Measurements from ENCODE around the gene TACC3.

TACC3 gene

DNA sequence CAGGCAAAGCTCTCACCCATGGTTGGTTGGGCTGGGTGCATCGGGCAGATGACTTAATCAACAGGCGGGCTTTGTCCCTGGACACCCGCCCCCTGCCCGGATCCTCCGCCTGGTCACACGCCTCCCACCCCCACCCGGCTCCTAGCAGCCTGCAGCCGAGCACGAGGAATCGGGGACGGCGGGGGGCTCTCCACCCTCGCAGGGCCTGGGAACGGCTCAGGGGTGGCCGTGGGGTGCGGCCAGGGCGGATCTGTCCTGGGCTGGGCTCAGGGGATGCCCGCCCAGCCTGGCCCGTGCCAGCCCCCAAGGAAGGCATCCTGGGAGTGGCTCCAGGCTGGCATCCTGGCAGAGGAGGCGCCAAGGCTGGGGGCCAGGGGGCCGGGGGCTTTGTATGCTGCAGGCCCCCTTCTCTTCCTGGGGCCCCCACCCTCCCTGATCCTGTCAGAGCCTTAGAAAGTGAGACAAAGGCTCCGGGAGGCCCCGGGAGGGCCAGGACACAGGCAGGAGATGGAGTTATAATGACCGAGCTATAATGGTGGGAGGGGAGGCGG lies 39.3 kb downstream of the TACC3 start:
- DNase-seq (ENCODE audit: low read depth): no peak

DNA sequence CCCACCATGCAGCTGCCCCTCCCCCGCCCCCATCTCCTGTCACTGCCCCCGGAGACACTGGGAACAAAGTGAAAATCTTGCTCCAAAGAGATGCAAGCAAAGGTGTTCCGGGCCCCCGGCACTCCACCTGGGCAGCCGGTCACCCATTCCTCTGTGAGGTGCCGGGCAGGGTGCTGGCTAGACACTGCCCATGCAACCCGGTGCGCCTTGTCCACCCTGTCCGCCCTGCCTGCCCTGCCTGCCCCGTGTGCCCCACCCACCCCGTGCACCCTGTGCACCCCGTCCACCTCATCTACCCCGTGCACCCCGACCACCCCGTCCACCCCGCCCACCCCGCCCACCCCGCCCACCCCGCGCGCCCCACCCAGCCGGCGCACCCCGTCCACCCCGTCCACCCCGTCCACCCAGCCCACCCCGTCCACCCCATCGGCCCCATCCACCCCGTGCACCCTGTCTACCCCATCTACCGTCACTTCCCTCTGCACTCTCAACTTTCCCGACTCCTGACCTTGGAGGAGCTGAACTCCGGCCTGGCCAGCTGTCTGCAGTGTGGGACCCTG lies 39.9 kb downstream of the TACC3 start:
- no peak for DNase-seq (ENCODE audit: low read depth)

DNA sequence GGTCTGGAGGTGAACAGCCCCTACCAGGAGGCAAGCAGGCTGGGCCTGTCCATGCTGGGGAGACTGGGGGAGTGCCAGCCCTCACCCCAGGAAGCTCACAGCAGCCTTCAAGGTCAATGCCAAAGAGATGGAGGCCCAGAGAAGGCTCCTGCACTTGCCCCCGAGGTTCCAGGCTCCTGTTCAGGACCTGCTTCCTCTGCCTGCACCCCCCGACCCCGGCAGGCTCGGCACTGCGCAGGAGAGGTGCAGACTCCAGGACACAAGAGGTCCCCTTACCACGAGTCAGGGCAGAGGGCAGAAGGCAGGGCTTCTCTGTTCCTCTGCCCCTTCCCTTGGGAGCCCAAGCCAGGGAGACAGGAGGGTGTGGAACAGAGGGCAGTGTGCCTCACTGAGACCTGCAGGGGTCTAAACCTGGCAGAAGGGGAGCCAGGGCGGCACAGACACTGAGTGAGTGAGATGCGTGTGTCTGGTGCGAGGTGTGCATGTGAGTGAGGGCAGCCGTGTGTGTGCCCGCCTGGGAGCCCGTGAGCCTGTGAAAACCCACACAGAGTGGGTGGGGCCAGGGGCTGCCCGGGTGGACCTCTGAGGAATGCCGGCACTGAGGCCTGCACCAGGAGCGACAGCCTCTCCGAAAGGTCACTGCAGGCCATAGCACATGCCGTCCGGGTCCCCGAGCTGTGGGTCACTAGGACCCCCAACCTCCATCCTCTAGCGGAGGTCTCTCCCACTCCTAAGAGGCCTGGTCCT lies 41.1 kb downstream of the TACC3 start:
- DNase-seq (ENCODE audit: low read depth): no peak

DNA sequence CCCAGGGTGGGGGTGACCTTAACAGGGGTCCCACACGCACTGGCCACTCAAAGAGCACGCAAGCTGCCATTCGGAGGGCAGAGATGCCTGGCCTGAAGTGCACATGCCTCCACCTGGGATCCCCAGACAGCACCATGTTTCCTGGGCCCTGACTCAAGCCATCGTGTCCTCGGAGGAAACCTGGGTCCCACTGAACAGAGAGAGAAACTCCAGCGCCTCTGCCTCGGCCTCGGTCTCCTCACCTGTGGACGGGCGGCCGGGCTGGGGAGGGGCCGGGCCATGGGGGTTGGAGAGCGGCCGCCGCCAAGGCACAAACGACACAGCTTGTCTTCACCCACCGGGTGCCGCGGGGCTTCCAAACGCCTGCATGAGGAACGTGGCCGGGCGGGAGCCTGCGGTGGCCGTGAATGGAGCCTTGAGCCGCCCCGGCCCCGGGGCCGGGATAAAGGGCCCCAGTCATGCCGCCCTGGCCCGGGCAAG lies 41.8 kb downstream of the TACC3 start:
- no peak for DNase-seq (ENCODE audit: low read depth)

DNA sequence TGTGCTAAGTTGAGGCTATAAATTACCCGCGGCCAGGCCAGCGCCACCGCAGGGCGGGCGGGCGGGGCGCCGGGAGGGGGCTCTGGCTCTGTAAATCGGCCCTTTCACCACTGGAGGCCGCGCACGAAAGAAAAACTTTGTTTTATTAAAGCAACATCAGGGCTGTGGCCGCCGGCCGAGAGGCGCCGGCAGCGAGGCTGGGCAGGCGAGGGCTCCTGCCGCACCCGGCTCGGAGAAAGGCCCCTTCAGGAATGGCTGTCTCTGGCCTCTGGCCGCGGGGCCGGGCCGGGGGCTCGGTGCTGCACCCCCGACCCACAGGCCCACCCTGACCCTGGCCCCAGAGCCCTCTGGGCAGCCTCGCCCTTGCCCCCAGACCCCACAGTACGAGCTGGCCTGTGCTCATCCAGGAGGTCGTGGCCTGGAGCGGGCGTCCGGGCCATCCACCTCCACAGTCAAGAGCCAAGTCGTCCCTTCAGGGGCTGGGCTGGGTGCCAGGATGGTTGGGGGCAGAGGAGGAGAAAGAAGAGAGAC lies 42.3 kb downstream of the TACC3 start:
- no peak for DNase-seq (ENCODE audit: low read depth)

DNA sequence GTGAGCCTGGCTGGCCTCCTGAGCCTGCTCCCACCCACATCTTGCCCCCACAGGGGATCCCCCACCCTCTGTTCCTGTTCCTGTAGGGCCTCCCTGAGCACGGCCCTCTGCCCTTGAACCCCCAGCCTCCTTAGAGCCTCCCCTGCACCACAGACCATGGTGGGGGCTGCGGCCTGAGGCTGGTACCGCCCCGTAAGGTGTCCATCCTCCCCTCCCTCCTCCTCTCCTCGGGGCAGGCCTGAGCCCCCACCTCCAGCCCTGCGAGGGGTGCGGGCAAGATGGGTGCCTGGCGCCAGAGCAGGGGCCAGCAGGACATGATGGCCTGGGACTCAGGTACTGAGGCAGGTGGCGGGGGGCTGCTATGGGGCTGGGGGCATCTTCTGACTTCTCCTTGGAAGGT lies 43.3 kb downstream of the TACC3 start:
- no peak for DNase-seq (ENCODE audit: low read depth)

DNA sequence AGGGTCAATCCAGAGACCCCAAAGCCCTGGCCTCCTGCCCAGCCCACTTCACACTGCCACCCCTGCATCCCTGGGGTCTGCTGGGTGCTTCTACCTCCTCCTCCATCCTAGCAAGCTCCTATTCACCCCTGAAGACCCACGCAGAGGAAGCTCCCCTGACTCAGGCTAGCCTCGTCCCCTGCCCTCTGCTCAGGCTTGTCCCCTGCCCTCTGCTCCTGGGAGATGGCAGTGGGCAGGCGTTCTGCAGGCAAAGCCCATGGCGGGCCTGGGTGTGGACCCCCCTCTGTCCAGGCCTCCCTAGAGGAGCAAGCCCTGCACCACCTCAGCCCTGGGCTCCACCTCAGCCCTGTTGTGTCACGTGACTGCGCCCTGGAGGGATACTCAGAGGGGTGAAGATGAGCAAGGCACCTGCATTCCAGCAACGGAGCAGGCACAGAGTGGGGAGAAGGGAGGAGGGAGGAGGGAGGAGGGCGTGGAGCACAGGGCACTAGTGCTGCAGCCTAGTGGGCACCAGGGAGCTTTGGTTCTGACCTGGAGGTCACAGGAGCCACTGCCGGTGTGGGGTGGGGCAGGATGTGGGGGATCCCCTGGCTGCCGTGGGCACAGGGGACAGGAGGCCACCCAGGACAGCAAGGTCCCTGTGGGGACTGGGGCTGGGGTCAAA lies 44.2 kb downstream of the TACC3 start:
- DNase-seq (ENCODE audit: low read depth): no peak

DNA sequence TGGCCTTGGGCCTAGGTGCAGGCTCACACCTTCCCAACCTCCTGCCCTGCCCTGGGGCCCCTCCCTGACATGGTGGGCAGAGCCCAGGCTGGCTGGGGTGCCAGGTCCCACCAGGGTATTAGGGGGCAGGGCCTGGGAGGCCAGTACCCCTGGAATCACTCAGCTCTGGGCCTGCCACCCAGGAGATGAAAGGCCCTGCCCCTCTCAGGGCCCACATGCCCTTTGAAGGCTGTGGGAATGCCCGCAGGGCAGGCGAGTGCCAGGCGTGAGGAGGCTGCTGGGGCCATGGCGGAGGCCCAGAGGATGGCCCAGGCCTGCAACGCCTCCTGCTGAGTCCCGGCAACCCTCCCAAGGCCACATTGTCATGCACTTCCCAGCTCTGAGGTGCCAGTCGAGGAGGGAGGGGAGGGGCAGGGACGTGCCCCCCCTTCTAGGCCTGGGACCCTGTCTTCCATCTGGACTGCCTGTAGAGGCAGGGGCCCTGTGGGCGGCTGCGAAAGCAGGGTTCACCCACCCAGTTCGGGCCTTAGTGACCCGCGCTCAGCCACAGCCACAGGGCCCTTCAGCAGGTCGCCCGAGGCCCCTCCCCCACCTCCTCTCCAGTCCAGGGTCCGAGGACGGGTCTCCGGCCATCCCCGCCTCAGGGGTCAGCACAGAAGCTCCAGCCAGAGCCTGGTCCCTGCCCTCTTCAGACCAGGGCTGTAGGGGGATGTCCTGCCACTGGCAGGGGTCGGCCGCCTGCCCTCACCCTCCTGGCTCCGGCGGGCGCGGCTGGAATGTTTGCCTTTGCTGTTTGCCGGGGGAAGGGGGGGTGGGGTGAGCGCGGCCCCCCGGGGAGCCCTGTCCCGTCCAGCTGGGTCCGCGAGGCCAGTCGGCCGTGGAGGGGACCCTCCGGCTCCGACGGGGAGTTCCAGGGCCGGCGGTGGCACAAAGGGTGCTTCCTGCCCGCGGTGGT lies 45.1 kb downstream of the TACC3 start:
- no peak for DNase-seq (ENCODE audit: low read depth)

DNA sequence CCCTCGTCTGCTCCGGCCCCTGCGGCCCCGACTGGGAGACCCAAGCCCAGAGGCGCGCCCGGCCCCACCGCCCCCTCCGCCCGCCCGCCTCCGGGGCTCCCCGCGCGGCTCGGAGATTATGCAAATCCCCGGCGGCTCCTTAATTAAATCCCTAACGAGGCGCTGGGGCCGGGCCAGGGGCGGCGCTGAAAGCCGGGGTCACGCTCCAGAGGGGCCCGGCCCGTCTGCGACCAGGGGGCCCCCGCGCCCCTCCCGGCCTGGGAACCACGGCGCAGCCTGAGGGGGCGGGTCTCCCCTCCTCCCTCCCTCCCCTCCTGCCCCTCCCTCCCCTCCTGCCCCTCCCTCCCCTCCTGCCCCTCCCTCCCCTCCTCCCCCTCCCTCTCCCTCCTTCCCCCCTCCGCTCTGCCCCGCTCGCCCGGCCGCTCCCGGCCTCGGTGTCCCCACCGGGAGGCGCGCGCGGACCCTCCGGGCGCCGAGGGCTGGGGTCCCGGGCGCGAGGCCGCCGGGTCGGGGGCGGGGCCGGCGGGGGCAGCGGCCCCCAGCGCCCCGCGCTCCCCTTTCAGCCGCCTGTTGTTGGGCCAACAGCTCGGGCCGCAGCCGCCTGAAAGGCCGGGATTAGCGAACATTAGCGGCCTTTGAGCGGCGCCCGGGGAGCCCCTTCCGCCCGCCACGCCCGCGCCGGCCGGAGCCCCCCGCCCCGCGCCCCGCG lies 45.9 kb downstream of the TACC3 start:
- no peak for DNase-seq (ENCODE audit: low read depth)

DNA sequence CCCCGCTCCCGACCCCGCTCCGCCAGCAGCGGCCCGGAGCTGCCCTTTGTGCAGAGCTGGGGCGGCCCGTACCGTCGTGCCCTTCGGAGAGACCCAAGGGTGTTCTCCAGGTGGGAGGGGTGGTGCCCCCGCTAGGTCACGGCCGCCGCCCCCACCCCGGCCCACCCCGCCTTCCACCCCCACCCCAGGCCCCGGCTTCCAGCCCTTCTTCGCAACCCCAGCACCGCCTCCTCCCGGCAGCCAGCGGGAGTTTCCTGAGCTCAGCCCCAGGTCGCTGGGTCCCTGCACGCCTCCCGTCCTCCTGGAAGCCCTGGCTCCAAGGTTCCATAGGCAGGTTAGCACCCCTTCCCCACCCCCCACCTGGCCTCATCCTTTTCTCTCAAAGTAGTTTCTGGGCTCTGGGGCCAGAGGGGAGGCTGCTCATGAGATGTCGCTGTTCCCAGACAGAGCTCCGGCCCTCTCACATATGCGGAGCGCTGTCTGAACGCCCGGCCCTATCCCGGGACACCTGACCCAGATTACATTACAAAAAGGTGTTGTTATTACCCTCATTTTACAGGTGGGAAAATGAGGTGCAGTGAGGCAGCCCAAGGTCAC lies 46.5 kb downstream of the TACC3 start:
- DNase-seq (ENCODE audit: low read depth): no peak

DNA sequence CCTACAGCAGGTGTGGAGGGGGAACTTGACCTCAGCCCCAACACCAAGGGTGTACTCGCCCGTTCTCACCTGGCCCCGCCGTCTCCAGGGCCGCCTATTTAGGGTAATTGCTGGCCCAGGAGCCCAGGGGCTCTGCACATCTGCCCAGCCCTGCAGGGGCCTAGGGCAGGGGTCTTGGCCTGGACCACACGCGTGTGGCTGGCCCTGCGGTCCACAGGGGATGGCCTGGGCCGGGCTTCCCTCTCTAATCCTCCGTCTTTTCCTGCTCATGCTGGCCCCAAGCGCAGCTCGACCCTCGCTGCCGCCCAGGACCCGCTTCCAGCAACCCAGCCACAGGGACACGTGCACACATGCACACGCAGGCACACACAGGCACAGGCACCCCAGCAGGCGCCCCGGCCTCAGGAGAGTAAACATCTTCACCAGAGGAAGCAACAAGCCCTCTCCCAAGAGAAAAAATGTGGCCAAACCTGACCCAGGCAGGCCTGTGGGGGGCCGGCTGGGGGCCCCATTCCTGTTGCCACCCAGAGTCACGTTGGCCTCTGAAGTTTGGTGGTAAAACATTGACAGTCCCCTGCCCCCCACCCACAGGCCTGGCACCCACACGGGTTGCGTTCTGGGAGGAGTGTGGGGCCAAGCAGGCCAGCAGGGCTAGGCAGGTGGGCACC lies 47.2 kb downstream of the TACC3 start:
- no peak for DNase-seq (ENCODE audit: low read depth)

DNA sequence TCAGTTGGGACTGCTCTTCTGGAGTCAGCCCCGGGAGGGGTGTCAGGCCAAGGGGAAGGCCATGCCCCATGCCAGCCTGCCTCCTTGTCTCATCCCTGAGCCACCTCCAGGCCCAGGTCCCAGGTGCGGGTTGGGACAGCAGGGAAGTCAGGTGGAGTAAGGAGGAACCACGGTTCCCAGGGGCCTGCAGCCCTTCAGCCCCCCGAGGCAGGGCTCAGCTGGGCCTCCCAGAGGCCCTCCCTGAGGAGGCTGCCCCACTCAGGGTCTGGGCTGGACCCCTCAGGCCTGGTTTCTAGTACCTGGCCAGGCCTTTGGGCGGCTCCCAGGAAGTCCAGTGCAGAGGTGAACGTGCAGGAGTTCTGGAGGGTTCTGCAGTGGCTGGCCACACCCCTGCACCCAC lies 48.4 kb downstream of the TACC3 start:
- DNase-seq (ENCODE audit: low read depth): no peak

DNA sequence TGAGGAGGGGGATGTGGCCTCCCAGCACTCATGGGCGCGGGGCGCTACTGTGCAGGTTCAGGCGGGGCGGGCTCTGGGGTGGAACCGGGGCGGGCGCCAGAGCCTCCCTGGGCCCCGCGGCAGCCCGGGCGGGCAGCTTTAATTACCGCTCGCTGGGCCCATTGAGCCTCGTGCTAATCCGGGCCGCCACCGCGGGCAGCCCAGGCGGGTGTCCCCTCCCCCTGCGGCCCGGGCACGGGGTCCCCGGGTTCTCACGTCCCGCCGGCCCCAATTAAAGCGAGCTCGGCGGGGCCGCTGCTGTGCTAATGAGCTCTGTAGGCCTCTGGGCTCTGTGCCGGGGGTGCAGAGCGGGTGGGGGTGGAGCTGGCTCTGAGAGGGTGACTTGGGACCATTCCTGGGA lies 48.9 kb downstream of the TACC3 start:
- DNase-seq (ENCODE audit: low read depth): no peak

DNA sequence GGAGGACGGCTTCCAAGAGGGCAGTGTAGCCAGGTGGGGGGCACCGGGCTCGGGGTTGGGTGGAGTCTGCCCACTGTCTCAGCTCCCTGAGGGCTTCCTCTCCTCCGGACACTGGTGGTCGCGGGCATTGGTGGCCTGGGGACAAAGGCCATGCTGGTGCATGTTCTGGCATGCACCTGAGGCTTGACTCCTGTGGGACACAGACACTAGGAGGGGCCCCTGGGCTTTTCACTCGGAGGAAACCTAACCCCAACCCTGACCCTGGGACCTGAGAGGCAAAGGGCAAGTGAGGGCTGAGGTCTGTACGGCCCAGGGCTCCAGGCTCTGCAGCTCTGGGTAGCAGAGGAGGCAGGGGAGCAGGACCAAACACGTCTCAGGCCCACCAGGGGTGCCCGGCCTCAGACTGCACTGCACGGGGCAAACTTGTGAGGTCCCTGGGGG lies 49.5 kb downstream of the TACC3 start:
- DNase-seq (ENCODE audit: low read depth): no peak

DNA sequence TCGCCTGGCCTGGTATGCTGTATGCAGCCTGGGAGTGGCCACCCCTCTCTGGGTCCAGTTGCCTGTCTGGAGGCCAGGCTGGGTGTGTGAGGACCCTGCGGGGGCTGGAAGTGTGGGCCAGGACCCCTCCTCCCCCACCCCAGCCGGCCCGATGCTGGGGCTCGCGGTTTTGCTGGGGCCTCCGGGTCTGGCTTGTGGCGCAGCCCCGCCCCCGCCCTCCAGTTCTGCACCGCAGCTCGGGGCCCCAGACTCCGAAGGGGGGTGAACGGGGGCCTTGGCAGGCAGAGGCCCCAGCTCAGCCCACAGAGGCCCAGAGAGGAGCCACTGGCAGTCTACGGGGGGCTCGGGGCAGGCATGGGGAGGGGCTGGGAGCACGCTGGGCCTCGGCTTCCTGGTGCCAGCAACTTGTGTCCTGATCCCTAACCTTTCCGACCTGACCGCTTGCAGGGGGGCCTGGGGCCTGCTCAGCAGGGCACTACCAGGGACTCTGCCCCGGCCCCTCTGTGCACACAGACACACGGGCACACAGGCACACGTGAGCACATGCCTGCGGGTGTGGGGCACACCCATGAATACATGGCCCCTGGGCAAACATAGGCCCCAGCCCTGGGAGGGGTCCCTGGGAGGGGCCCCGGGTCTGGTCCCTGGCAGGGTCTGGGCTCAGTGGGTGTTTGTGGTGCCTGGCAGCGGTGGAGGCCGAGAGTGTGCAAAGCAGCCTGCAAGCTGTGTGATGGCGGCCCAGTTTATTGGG lies 50.4 kb downstream of the TACC3 start:
- no peak for DNase-seq (ENCODE audit: low read depth)

DNA sequence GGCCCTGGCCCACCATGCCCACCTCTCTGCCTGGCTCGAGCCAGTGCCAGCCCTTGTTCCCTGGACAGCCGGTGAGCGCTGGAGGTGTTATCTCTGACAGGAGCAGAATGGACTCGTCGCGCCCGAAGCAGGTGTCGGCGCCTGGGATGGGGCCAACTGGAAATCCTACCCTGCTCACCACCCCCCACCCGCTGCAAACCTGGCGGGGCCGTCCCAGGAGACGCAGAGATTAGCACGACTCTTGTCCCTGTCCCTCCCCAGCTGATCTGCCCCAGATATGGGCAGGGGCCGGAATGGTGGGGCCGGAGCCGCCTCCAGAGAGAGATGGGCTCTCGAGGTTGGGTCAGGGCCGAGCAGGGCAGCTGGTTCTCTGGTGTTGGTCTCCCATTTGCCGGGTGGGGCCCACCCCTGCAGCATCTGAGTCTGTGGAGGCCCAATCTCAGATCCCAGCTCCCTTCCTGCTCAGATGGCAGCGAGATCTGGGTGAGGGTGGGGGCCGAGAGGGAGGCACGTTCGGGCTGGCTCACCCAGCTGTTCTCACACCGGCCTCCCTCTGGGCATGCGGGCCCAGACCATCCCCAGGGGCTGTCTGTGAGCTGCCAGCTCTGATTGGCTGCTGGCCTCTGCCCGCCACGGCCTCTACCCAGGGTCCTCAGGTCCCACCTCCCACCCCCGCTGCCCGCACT lies 51.7 kb downstream of the TACC3 start:
- DNase-seq (ENCODE audit: low read depth): no peak

DNA sequence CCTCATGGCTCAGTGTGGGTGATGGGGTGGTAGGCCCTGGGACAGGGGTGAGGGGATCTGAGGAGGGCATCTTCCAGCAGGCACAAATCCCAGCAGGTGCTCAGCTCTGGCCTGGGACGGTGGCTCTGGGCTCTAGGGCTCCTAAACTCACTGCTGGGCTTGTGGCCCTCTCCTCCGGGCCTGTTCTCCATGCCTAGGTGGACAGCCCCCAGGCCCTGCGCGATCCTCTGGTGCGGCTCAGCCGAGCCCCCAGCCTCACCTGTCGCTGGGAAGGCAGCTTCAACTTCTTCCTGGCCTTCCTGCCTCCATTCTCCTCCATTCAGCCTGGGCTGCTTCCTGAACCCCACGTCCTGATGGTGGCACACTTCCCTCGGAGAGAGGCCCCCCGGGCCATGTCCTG lies 52.4 kb downstream of the TACC3 start:
- no peak for DNase-seq (ENCODE audit: low read depth)

DNA sequence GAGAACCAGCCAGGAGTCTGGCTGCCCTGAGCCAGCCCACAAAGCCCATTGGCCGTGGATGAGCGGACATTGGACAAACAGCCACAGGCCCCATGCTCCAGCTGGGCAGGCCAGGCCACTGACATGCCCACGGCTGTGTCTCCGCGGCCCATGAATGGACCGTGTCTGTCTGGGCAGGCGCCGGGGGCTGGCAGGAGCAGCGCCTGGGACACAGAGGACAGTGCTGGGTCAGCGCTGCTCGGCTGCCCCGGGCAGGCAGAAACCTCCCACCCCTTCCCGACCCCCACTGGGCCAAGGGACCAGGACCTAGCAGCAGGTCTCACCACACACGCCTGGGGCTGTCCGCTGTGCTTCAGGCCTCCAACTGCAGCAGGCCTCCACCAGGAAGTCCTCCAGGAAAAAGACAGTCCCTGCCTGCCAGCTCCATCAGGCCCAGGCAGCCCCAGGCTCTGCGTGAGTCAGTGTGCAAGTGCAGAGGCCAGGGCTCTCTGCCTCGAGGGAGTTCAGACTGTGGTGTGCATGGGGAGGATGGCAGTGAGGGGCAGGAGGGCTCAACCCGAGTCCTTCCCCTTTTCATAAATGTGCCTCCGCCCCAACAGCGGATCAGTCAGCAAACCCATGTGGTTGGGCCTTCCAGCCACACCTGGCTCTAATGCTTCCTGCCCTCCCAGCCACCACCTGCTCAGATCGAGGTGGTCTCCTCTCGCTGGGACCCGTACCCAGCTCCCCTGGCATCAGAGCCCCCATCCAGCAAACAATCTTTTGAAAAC lies 54.6 kb downstream of the TACC3 start:
- no peak for DNase-seq (ENCODE audit: low read depth)

Data from GM04503 (cell line).